GM18505 (cell line): ENCODE measurements around the gene ATP11B.

ENCODE experiments used
- ATAC-seq: cut with Tn5 transposase; IDR thresholded peaks from one replicate; pipeline ENCODE4 v1.9.1; 2021; ENCODE audit not compliant: unreplicated experiment
- POLR2A ChIP-seq: IDR thresholded peaks from 4 replicates; pipeline ENCODE4 v1.6.1; 2011; ENCODE audit warnings: borderline replicate concordance; ENCODE audit not compliant: insufficient read depth, insufficient read length; ENCODE audit errors: extremely low read depth

The ATP11B gene

GRCh38 chr3:182914341-182914740 is 121.0 kb downstream of the ATP11B start:
- TF ChIP-seq POLR2A: no peak
- ATAC-seq: peak; percentile 51

GRCh38 chr3:182917134-182917533 is 123.8 kb downstream of the ATP11B start:
- ATAC-seq: no peak
- TF ChIP-seq POLR2A: no peak

GRCh38 chr3:182919866-182920357 is 126.6 kb downstream of the ATP11B start:
- no peak for TF ChIP-seq POLR2A
- ATAC-seq: no peak

- TF ChIP-seq POLR2A: no peak
- no peak for ATAC-seq
Measured at GRCh38 chr3:182920515-182921084, 127.3 kb downstream of the ATP11B start.

- no peak for ATAC-seq
- TF ChIP-seq POLR2A: no peak
Measured at GRCh38 chr3:182921665-182922355, 128.5 kb downstream of the ATP11B start.

- no peak for TF ChIP-seq POLR2A
- peak; percentile 92 for ATAC-seq
Measured at GRCh38 chr3:182925330-182925943, 132.1 kb downstream of the ATP11B start.

GRCh38 chr3:182925944-182926337 is 132.6 kb downstream of the ATP11B start:
- TF ChIP-seq POLR2A: no peak
- peak; percentile 16 for ATAC-seq

- no peak for TF ChIP-seq POLR2A
- no peak for ATAC-seq
Measured at GRCh38 chr3:182935803-182936202, 142.5 kb downstream of the ATP11B start.

- TF ChIP-seq POLR2A: no peak
- no peak for ATAC-seq
Measured at GRCh38 chr3:182936239-182936917, 143.1 kb downstream of the ATP11B start.

- no peak for ATAC-seq
- no peak for TF ChIP-seq POLR2A
Measured at GRCh38 chr3:182936918-182937285, 143.6 kb downstream of the ATP11B start.

- no peak for ATAC-seq
- no peak for TF ChIP-seq POLR2A
Measured at GRCh38 chr3:182937293-182938051, 144.2 kb downstream of the ATP11B start.

GRCh38 chr3:182940266-182940808 is 147.0 kb downstream of the ATP11B start:
- no peak for TF ChIP-seq POLR2A
- ATAC-seq: no peak

GRCh38 chr3:182941719-182942118 is 148.4 kb downstream of the ATP11B start:
- no peak for TF ChIP-seq POLR2A
- no peak for ATAC-seq
